AG09309 (cell line): ENCODE measurements around the gene HTR4.

Experiments used
- DNase-seq: peaks from one replicate; pipeline ENCODE4 v3.0.0-alpha.2; 2010; ENCODE audit warnings: low read depth
- H3K4me3 ChIP-seq: 2 replicates; pipeline ENCODE4 v1.5.1; 2011; ENCODE audit warnings: mild to moderate bottlenecking, low read depth, low read length, moderate library complexity; ENCODE audit not compliant: control insufficient read depth
- TF ChIP-seq, protein P1 (sequence below): IDR thresholded peaks from 2 replicates; pipeline ENCODE4 v1.5.1; 2011; ENCODE audit warnings: mild to moderate bottlenecking, low read depth, low read length, inconsistent platforms; ENCODE audit not compliant: insufficient read depth, control insufficient read depth; ENCODE audit errors: missing control alignments

Gene HTR4

DNA sequence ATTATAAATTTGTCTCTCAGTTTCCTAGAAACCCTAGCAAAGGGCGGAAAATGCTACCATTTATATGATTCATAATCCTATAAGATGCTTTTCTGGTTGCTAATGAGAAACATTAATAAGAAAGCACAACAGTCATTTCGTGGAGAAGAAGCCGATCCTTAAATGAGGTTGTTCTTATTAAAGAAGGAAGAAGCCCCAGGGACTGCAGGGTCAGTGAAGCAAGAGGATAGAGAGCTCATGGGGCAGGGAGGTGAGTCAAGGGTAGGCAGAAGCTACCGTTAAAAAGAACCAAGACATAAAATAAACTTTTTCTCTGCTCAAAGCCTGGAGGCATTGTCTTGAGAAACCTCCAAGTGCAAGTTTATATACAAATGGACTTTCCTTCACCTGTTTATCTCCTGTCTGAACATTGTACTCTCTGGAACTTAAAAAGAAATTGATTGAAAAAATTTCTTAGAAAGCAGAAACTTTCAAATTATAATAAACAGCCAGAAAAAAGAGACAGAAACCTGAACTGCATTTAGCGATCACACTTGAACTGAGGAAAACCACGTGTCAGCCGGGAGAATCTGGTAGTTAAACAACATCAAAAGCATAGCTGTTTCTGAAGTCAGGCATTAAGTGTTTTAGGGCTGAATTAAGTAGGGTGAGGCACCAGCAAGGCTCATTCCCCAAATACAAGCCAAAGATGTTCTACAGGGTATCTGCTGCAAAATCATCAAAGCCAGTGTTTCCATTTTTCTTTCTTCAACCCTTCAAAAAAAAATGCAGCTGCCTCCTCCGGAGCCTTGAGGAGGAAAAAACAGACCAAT is 21.9 kb downstream of the HTR4 start:
- no peak for DNase-seq
- TF ChIP-seq, protein P1, sequence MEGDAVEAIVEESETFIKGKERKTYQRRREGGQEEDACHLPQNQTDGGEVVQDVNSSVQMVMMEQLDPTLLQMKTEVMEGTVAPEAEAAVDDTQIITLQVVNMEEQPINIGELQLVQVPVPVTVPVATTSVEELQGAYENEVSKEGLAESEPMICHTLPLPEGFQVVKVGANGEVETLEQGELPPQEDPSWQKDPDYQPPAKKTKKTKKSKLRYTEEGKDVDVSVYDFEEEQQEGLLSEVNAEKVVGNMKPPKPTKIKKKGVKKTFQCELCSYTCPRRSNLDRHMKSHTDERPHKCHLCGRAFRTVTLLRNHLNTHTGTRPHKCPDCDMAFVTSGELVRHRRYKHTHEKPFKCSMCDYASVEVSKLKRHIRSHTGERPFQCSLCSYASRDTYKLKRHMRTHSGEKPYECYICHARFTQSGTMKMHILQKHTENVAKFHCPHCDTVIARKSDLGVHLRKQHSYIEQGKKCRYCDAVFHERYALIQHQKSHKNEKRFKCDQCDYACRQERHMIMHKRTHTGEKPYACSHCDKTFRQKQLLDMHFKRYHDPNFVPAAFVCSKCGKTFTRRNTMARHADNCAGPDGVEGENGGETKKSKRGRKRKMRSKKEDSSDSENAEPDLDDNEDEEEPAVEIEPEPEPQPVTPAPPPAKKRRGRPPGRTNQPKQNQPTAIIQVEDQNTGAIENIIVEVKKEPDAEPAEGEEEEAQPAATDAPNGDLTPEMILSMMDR = no peak
- H3K4me3 ChIP-seq = no peak overlapping the region

GRCh38 chr5:148626986-148627385 is 27.3 kb downstream of the HTR4 start:
- no peak overlapping the region for H3K4me3 ChIP-seq
- no peak for DNase-seq
- TF ChIP-seq, protein P1 = no peak

- DNase-seq = no peak
- TF ChIP-seq, protein P1 = no peak
- no peak overlapping the region for H3K4me3 ChIP-seq
These were observed 28.2 kb downstream of the HTR4 start for GRCh38 chr5:148626081-148626613.

DNA sequence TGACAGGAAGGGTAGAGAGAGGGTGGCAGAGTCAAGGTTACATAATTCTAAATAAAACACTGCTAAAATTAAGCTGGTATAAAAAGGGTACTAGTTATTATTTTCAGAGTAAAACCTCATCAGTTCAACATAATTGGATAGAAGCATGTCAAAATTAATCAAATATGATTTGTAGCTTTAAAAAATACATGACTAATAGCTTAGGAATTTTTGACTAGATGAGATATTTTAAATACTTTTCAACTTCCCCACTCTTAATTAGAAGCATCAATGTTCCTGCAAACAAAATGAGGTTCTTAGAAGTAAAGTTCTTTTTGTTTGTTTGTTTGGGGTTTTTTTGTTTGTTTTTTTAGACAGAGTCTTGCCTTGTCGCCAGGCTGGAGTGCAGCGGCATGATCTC is 29.1 kb downstream of the HTR4 start:
- no peak overlapping the region for H3K4me3 ChIP-seq
- DNase-seq = no peak
- TF ChIP-seq, protein P1 = no peak

- no peak overlapping the region for H3K4me3 ChIP-seq
- DNase-seq = no peak
- TF ChIP-seq, protein P1 = no peak
These were observed 30.6 kb downstream of the HTR4 start for GRCh38 chr5:148623741-148624140.

DNA sequence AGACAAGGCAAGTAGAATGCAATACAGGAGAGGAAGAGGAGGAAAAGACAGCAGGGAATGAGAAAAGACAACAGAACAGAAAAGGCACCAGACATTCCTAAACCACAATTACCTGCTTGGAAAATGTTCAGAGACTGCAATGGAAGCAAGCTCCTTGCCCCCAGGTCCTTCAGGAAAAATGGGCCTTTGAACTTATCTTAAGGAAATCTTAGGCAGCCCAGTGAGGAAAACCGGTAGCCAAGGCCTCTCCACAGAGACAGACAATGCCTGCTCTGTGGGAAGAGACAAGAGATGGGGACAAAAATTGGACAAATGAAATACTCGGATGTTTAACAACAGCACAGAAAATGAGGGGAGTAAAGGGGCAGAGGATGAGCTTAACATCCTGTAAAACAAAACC is 31.2 kb downstream of the HTR4 start:
- H3K4me3 ChIP-seq = no peak overlapping the region
- TF ChIP-seq, protein P1 = no peak
- no peak for DNase-seq
